HG03469 (cell line): ENCODE results near the gene CTNNBL1.

Source experiments
- ATAC-seq: cut with Tn5 transposase; IDR thresholded peaks from one replicate; pipeline ENCODE4 v1.9.1; 2021; ENCODE audit warnings: mild to moderate bottlenecking, moderate library complexity, moderate number of reproducible peaks; ENCODE audit not compliant: unreplicated experiment

The CTNNBL1 gene

DNA sequence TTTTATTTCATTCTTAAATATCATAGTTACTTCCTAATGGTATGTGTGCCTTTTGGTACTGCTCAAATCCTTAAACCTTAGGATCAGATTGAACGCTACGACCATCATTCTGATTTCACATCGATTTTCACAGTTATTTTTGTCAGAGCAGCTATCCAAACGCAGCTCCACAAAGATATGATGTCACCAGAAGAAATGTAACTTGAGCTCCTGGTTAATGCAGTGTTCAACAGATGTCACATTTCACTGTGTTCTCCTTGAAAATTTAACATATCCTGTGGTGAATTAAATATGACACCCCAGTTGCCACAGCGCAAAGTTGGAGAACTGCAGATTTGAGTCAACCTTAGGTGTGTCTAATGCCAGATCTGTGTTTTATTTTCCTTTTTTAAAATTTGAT, 81.4 kb downstream of the CTNNBL1 start:
- ATAC-seq, result no peak

DNA sequence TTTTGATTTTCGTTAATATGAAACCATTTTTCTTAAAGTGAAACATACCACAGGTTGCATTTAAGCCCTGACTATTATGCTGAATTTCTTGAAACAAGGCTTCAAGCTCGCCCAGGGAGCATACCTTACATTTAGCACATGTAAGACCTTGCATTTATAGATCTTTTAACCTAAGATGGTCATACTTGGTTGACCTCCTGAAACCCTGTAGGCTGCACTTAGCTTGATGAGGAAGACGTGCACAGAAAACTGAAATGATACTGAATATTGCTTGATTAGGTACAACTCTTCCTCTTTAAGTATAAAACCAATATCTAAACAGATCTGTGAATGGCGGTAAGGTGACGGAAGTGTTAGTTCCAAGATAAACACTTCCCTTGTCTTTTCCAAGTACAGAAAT, 82.2 kb downstream of the CTNNBL1 start:
- no peak for ATAC-seq

DNA sequence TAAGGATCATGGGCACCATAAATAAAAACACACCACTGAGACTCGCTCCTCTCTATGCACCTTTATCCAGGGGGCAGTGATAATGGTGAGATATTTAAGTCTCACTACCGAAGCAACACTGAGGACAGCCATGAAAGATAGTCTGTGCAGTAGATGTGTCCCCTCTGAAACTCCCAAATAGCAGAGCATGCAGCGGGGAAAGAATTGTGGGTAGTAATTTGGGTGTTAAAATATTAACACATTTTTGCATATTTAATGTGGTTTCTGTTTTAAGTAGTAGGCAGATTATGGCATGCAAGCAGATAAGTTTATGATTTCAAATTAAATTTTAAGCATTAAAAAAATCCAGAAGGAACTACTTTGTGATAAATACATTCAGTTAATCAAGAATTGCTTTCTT, 82.7 kb downstream of the CTNNBL1 start:
- no peak for ATAC-seq

DNA sequence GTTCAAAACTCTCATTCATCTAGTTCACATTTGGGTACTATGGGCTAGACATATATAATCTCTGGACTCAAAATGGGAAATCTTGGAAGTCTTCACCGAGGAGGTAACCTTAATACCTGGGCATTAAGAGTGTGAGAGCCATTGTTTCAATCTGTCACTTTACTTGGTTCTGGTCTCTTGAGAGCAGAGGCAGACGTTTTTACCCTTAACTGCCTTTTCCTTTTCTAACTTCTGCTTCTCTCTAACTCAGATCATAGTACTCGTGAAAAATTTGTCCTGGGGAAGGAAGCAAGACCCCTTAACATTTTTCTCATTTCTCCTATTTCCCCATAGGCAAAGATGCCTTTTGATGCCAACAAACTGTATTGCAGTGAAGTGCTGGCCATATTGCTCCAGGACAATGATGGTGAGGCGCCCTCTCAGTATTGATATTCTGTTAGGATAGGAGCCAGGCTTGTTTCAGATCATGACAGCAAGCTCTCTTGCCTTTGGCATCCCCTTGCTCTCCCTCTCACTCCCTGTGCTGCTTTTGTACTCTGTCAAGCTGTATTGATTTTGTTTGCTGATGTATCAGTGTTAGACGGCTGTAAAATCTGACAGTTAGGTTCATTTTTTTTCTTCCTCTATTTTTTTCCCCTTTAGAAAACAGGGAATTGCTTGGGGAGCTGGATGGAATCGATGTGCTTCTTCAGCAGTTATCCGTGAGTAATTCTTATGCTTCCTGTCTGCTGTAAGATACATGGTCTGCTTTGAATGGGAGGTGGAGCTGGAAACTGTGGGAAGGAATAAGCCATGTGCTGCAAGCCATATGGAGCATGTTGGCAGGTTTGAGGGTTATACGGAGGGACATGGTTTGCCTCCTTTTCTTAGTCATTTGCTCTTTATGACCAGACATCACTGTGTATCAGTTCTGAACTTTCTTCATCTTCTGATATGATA, 83.5 kb downstream of the CTNNBL1 start:
- no peak for ATAC-seq

DNA sequence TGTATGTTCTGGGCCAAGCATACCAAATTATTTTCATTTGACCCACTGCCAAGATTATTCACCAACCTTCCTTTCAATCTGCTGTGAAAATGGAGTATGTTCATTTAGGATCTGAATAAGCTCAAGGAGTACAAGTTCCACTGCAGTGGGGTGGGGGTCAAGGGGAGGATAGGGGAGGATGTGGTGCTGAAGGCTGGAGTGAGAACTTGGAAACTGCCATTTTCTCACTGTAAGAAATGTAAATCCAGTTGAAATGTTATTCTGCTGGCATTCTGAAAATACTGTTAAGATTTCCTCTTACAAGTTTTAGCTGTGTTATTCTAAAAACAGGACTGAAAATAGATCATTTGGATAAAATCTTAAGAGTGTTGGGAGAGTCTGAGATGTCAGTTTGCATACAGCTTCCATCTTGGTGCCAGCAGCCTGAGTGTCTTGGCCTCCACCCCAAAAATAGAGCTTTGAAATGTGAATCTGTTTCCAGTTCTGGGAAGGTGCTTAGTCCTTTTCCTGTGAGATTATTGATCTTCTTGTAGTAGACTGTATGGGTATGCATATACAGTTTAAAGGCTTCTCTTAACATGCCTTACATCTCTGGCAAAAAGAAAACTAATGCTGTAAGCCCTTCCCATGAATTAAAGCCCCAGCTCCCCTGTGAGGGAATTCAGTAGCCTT, 84.3 kb downstream of the CTNNBL1 start:
- ATAC-seq, result no peak

DNA sequence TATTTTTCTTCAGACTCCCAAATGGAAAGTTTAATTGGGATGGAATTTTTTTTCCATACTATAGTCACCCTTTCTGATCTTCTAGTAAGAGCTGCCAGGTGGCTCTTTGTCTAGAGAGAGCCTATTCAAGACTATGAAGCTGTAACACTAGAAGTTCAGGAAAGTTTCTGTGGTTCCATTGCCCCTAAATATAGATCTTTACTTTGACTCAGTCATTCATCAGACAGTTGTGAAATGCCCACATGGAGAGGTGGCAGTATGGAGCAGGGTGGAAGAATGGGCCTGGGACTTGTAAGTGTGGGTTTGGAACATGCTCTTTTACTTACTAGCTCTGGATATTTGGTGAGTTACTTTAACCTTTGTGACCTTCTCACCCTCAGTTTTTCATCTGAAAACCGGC, 87.8 kb downstream of the CTNNBL1 start:
- ATAC-seq, result no peak

DNA sequence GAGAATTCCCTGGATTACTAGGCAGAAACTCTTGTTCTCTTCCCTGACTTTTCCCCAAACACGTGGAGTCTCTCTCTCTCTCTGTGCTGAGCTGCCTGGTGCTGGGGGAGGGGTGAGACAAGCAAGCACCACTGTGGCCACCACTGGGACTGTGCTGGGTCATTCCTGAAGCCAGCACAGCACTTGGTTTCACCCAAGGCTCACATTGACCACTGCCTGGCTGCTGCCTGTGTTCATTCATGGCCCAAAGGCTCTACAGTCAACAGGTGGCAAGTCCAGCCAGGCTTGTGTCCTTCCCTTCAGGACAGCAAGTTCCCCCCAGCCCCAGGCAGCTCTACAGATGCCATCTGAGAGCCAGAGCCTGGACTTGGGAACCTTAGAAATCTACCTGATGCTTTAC, 92.2 kb downstream of the CTNNBL1 start:
- no peak for ATAC-seq

DNA sequence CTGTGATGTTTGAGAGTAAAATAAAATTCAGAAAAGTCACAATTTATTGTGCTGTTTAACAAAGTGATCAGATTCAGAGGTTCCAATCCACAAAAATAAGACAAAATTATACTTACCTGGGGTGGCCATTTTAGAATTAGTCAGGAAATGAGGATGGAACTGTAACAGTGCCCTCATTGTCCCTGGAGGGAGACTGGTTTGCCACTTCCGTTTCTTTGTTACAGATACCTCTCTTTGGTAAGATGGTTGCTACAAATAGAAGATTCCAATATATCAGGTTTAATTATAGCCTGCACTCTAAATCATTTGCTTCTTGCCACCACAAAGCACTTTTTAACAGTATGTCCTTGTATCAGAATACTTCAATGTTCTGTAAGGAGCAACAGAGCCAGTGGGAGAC, 95.6 kb downstream of the CTNNBL1 start:
- no peak for ATAC-seq

DNA sequence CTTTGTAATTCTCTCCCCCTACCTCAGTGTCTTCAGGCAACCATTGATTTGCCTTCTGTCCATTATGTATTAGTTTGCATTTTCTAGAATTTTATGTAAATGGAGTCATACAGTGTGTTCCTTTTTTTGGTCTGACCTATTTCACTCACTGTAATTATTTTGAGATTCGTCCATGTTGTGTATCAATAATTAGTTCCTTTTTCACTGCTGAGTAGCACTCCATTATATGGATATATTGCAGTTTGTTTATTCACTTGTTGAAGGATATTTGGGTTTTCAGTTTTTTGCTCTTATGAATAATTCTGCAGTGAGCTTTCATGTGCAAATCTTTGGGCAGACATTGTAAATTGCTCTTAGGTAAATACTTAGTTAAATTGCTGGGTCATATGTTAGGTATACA, 97.1 kb downstream of the CTNNBL1 start:
- ATAC-seq, result no peak

DNA sequence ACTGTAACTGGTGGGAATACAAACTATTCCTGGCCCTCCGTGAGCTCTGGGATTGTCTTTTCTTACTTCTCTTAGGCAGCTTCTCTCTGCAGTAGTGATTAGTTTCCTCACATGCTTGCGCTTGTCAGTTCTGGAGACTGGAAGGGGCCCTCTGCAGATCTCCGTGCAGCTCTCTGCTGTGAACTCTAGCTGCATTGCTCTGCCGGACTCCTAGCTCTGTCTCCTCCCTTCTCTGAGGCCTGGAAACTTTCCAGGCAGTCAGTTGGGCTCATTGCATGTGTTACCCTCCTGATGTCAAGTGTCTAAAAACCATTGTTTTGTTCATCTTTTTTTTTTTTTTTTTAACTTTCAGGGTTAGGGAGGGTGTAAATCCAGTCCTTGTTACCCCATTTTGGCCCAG, 102.3 kb downstream of the CTNNBL1 start:
- no peak for ATAC-seq

DNA sequence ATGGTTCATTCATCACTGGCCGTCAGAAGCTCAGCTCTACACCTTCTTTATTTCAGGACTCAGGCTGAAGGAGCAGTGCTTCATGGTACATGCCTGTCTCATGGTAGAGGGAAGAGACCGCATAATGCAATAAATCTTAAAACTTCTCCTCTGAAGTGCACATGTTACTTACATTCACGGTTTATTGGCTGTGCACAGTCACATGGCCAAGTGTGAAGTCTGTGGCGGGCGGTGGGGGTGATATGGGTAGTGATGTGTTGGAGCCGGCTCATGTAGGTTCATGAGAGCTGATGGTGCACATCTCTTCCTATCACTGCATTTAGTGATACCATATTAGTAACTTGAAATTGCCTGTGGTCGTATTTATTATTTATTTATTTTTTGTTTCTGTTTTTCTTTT, 102.9 kb downstream of the CTNNBL1 start:
- no peak for ATAC-seq

DNA sequence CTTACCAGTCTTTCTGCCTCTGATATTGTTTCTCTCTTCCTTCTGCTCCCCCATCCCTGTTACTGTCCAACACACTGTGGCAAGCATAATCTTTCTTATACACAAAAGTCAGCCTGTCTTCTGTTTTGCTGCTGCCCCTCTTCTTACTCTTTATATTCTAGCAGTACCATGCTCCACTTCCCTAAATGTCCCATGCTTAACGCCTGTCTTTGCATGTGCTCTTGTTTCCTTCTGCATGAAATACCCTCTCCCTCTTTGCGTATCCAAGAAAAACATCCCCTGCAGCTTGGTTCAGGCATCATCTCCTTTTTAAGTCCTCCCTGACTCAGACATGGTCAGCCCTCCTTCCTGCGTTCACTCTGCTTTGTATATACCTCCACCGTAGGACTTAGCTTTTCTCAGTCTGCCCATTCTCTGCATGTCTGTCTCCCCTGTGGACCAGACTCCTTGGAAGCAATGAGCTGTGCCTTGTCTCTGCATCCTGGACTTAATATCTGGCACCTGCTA, 103.9 kb downstream of the CTNNBL1 start:
- ATAC-seq, result no peak

DNA sequence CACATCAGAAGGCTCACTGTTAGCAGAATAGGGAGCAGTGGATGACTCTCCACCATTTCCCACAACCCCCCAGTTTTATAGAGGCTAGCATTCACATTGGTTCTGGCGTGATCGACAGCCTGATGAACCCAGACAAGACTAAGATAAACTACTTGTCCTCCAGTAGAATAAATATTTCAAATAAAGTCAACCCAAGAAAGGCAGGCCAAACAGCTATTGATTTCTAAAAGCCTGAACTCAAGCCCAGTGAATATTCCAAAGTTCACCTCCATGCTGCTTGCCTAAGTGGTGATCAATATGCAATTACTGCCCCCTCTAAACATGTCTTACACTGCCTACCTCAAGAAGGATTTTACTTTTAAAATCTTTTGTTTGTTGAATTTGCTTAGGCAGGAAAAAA, 104.5 kb downstream of the CTNNBL1 start:
- ATAC-seq, result no peak

DNA sequence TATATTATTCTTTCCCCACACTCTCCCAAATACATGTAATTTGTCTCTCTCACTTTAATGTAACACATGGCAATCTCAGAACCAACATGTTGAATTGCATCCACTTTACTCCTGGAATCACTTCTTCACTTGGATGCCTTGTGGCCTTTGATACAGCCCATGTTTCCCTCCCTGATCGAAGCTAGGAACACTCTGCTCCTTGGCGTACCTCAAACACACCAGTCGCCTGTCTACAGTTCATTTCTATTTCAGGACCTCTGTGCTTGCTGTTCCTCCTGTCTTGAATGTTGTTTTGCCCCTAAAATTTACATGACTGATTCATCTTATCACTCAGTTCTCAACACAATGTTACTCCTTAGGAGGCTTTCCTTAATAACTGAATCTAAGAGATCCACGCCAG, 106.8 kb downstream of the CTNNBL1 start:
- no peak for ATAC-seq

DNA sequence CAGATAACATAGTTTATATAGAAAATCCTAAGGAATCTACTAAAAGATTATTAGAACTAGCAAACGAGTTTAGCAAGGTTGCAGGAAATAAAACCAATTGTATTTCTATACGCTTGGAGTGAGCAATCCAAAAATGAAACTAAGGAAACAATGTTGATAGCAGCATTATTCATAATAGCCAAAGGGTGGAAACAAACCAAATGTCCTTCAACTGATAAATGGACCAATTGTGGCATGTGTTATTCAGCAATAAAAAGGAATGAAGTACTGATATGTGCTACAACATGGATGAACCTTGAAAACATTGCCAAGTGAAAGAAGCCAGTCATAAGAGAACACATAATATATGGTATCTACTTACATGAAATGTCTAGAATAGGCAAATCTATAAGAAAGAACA, 108.1 kb downstream of the CTNNBL1 start:
- ATAC-seq, result no peak

DNA sequence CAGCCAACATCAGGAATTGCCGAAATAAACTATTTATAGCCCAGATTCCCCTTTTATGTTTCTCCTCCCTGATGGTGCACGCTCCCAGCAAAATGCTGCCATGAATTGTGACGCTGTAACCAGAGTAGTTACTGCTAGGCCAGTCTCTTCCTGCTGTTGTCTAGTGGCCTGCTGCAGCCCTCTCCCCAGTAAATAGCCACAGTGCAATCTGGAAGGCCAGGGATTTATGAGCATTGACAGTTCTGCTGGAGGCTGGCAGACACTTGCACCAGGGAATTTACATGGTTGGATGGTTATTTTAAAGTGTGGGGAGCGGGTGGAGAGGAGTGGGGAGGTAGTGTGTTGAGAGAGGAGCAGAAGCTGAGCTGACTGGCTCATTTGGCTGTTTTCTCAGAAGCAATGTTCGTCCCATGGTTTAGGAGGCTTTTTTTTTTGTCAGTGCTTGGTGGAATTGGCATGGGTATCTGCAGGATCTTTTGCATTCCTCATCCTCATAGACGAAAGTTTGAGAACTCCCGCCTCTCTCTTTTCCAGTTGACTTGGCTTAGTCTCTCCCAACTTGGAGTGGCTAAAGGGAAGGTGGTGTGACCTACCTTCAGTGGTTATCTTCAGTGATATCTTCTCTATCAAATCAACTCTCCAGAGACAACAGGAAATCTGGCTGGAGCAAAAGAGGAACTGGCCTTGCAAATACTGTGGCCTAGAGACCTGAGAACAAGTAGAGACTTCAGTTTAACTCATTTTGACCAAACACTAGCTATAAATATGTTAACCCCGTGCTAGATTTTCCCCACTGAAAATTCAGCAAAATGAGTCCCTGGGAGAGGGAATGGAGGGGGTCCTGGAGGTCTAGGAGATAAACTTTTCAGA, 109.8 kb downstream of the CTNNBL1 start:
- peak; percentile 43 for ATAC-seq

DNA sequence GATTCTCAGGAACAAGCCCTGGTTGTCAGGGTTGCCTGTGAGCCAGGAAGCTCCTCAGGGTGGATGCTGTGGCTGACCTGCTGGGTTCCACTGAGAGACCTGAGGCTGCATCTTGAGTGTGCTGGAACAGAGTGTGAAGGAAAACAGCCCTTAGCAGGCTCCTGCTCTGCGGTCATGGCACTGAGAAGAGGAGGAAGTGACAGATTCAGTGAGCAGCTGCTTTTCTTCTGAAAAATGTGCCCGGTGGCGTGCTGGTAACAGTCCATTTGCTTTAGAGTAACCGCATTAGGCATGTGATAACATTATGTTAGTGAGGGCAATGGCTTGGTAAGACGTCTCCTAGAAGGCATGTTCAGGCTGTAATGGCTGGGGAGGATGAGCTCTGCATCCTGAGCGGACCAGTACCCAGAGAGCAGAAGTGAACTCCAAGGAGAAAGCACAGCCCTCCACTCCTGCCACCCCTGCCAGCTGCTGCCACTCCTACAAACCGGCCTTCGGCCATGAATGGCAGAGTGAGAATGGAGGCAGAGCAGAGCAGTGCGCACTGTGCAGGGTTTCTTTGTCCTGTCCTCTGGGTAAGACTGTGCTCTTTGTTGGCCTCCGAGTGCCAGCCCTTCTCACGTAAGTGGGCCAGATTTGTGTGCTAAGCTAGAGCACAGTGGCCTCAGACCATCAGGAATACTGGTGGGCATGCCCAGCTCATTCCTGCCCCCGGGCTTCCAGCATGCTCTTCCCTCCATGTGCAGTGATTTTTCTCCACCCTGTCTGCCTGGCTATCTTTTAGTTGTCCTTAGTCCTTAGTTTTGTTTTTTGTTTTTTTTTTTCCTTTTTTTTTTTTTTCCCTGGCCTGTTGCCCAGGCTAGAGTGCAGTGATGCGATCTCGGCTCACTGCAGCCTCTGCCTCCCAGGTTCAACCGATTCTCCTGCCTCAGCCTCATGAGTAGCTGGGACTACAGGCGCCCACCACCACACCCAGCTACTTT, 111.0 kb downstream of the CTNNBL1 start:
- ATAC-seq, result peak; percentile 50

DNA sequence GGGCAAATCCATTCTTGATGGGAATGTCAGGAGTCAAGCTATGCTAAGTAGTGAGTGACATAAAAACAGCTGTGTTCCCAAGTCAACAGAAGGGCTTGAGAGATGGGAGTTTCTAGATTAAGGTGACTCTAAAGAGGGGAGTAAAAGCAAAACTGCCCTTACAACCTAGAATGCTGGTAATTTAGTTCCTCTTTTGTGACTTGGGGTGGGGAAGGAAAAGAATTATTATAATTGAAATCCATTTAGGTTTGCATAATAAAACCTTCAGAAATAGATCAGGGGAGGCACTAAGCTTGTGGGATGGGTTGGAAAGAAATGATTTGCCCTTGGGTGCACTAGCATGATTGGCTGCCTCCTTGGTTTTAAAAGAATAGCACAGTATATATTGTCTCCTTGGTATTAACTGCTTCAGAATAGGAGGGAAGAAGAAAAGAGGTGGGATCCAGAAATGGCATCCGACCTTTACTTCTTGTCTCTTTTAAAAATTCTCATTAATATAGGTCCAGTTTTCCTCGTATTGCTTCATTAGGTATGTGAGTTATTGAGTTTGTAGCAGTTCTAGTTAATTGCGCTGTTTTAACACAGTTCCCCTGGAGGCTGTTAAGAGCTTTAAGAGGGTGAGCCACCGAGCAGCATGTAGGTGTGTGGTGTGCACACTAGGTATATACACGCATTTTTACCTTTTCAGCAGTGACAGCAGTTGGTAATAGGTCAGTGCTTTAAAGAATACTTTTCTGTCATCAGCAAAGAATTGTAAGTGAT, 113.8 kb downstream of the CTNNBL1 start:
- no peak for ATAC-seq
